ENCODE measurements around the gene IFT22.
"Not testable (repeated sequence)": the region's sequence is repeated elsewhere in the genome, so short reads cannot be mapped to it uniquely, and the experiment has no call there.

Gene IFT22

GRCh38 chr7:101277155-101277554, 44.5 kb downstream of the IFT22 start:
- DNase-seq = no peak

GRCh38 chr7:101273206-101273605, 48.4 kb downstream of the IFT22 start:
- no peak for DNase-seq

GRCh38 chr7:101271021-101271420, 50.6 kb downstream of the IFT22 start:
- no peak for DNase-seq

GRCh38 chr7:101269664-101270063, 51.9 kb downstream of the IFT22 start:
- no peak for DNase-seq

DNA sequence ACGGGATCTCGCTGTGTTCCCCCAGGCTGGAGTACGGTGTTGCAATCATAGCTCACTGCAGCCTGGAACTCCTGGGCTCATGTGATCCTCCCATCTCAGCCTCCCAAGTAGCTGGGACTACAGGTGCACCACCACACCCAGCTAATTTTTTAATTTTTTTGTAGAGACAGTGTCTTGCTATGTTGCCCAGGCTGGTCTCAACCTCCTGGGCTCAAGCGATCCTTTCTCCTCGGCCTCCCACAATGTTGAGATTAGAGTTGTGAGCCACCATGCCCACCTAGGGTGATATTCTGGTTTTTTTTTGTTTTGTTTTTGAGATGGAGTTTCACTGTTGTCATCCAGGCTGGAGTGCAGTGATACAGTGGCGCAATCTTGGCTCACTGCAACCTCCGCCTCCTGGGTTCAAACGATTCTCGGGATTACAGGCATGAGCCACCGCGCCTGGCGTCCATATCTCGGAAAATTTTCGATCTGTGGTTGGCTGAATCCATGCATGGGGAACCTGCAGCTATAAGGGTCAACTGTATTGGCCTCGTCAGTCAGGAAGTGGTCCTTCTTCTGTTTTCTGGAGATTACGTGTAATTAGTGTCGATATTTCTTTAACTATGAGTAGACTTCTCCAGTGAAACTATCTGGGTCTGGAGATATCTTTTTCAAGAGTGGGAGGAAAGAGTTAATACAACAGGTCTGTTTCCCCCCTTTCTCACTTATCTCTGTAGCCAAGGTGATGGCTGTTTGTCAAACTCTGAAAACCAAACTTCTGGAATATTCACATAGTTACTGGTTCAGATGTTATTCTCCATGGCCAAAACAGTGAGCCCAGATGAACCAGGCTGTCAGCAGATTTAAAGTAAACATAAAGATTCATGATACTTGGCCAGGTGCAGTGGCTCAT, 55.7 kb downstream of the IFT22 start:
- DNase-seq = no peak

GRCh38 chr7:101264102-101264706, 57.4 kb downstream of the IFT22 start:
- DNase-seq = not testable (repeated sequence)
